ENCODE data around the gene COPS8. TPM values are rescaled to one million over a fixed set of nuclear protein-coding genes. Genes with fewer than 3 reads are reported as not detected.

Gene COPS8
- total and polyA plus RNA-seq, 2 of the 4 experiments (the other 2 are of a cell fraction), result 47.0 to 64.9 TPM

GRCh38 chr2:237116431-237116830 lies 30.7 kb downstream of the COPS8 start:
- H2BK5ac ChIP-seq (ENCODE audit: low read depth, low read length, poor library complexity, severe bottlenecking), result no peak overlapping the region
- ChIA-PET CTCF (interaction anchor here (0.7 kb wide), 1 partner anchor 305 kb away, joined by 3 read pairs; no protein-coding TSS in a partner anchor), POLR2A (ENCODE audit: unreplicated experiment) (no interaction called here)
- in situ Hi-C loops (cut with MboI; ENCODE audit: low sequenced_read_pairs) (loop anchor here (25.0 kb wide), 1 partner anchor 621 kb away; no protein-coding TSS in a partner anchor), dilution Hi-C loops (cut with HindIII; ENCODE audit: low sequenced_read_pairs, unreplicated experiment) (no loop called here), intact Hi-C loops (cut with micrococcal nuclease) (no loop called here)
- H4K91ac ChIP-seq (ENCODE audit: insufficient read depth, low read depth, low read length), result no peak overlapping the region
- no peak overlapping the region for H3K18ac ChIP-seq (ENCODE audit: low read depth, low read length)
- no peak overlapping the region for H3K14ac ChIP-seq (replicated peaks; ENCODE audit: low read depth, low read length)
- BruUV-seq (replicated peaks), result no TSS peak
- no peak overlapping the region for H2AFZ ChIP-seq (replicated peaks; ENCODE audit: low read length, poor library complexity)
- no peaks in the 10 kb centered on the region for H3K36me3 ChIP-seq (ENCODE audit: control insufficient read depth, insufficient read depth, low read length)
- H3K9me3 ChIP-seq (ENCODE audit: control insufficient read depth, insufficient read depth, low read length), result no peaks in the 10 kb centered on the region
- DNase-seq, result no peak
- WGBS, 2 experiments (ENCODE audit: extremely low coverage in 2 of 2, insufficient read length in 1 of 2), result no CpG with 5 or more reads among the region's 2 CpGs
- no peaks in the 10 kb centered on the region for H4K20me1 ChIP-seq (ENCODE audit: insufficient read depth, low read length)
- H3K4me2 ChIP-seq (ENCODE audit: low read depth, low read length), result no peak overlapping the region
- peaks cover 5% of the 10 kb centered on the region; the same call in 1 of the 2 replicates for H3K4me1 ChIP-seq (ENCODE audit: control insufficient read depth, insufficient read depth, low read length)
- no peak overlapping the region for H3K9ac ChIP-seq (ENCODE audit: low read depth, low read length)
- no peaks in the 10 kb centered on the region for H3K27me3 ChIP-seq (ENCODE audit: control insufficient read depth, insufficient read depth, low read length)
- no peak overlapping the region for H3K27ac ChIP-seq (ENCODE audit: insufficient read depth, low read length)
- no peak for ATAC-seq (ENCODE audit: low read depth)
- H2BK15ac ChIP-seq (ENCODE audit: low read depth, low read length), result no peak overlapping the region
- no peak overlapping the region for H2AK5ac ChIP-seq (ENCODE audit: low read depth, low read length)
- no peak overlapping the region for H3K4me3 ChIP-seq (ENCODE audit: insufficient read depth, low read depth, low read length)
- 0 out of 2 replicates have a peak, but pooled peaks cover 6% of the 10 kb centered on the region for H3K9me1 ChIP-seq (ENCODE audit: insufficient read depth, low read length)
- TF ChIP-seq CEBPB (IDR thresholded peaks at IDR 0.05; ENCODE audit: low read depth, low read length) (no peak), SMC3 (IDR thresholded peaks at IDR 0.05; ENCODE audit: low read depth, low read length) (no peak), RAD21 (IDR thresholded peaks at IDR 0.05; ENCODE audit: low read length) (no peak), RFX5 (IDR thresholded peaks at IDR 0.05; ENCODE audit: low read depth, low read length) (no peak), POLR2A (IDR thresholded peaks at IDR 0.05; ENCODE audit: low read depth, low read length) (no peak), FOS (IDR thresholded peaks at IDR 0.05; ENCODE audit: low read depth, low read length) (no peak), BHLHE40 (IDR thresholded peaks at IDR 0.05; ENCODE audit: low read depth, low read length) (no peak), MAFK (IDR thresholded peaks at IDR 0.05; ENCODE audit: low read depth, low read length) (no peak), MAZ (IDR thresholded peaks at IDR 0.05; ENCODE audit: borderline replicate concordance, low read depth, low read length) (no peak), NFE2L2 (IDR thresholded peaks at IDR 0.05; ENCODE audit: low read depth, low read length) (no peak), ELK1 (IDR thresholded peaks at IDR 0.05; ENCODE audit: borderline replicate concordance, low read depth, low read length) (no peak), MXI1 (IDR thresholded peaks at IDR 0.05; ENCODE audit: borderline replicate concordance, low read depth, low read length) (no peak), CHD1 (IDR thresholded peaks at IDR 0.05; ENCODE audit: low read depth, low read length) (no peak), USF2 (IDR thresholded peaks at IDR 0.05; ENCODE audit: low read depth, low read length) (no peak), RCOR1 (IDR thresholded peaks at IDR 0.05; ENCODE audit: insufficient replicate concordance, low read length) (no peak)
- TF ChIP-seq, protein P1, sequence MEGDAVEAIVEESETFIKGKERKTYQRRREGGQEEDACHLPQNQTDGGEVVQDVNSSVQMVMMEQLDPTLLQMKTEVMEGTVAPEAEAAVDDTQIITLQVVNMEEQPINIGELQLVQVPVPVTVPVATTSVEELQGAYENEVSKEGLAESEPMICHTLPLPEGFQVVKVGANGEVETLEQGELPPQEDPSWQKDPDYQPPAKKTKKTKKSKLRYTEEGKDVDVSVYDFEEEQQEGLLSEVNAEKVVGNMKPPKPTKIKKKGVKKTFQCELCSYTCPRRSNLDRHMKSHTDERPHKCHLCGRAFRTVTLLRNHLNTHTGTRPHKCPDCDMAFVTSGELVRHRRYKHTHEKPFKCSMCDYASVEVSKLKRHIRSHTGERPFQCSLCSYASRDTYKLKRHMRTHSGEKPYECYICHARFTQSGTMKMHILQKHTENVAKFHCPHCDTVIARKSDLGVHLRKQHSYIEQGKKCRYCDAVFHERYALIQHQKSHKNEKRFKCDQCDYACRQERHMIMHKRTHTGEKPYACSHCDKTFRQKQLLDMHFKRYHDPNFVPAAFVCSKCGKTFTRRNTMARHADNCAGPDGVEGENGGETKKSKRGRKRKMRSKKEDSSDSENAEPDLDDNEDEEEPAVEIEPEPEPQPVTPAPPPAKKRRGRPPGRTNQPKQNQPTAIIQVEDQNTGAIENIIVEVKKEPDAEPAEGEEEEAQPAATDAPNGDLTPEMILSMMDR (conservative IDR thresholded peaks at IDR 0.05; ENCODE audit: low read depth, low read length), result no peak
- H2BK20ac ChIP-seq (ENCODE audit: low read depth, low read length), result no peak overlapping the region
- no peak overlapping the region for H2AK9ac ChIP-seq (replicated peaks; ENCODE audit: low read depth, low read length, poor library complexity)
- H3K56ac ChIP-seq (ENCODE audit: extremely low read depth, insufficient read depth, low read length), result no peak overlapping the region
- H4K8ac ChIP-seq (ENCODE audit: low read depth in 2 of 2, low read length in 2 of 2), result no peak overlapping the region
- no peak overlapping the region for H2BK120ac ChIP-seq (ENCODE audit: low read depth, low read length)
- no peaks in the 10 kb centered on the region for H3K79me1 ChIP-seq (ENCODE audit: low read depth in 1 of 2, low read length in 2 of 2)
- H4K5ac ChIP-seq (ENCODE audit: low read depth, low read length), result no peak overlapping the region
- no peak overlapping the region for H3K23ac ChIP-seq (ENCODE audit: low read depth, low read length)
- H3K4ac ChIP-seq (ENCODE audit: low read depth, low read length), result no peak overlapping the region
